Heart left ventricle (tissue), 13 donors: ENCODE data around the gene SNX17.

Source experiments
- POLR2A ChIP-seq, 2 donors: fragments of 450-650 bp; IDR thresholded peaks; one replicate each; pipeline ENCODE4 v1.6.1; 2017; ENCODE audit warnings: antibody characterized with exemption in 2 of 2, mild to moderate bottlenecking in 2 of 2, moderate library complexity in 2 of 2
- TF ChIP-seq, protein P1 (sequence below), 12 donors: fragments of 200-600 bp; sonication (generic) in 4 of 12; IDR thresholded peaks; one replicate each; pipeline versions ENCODE4 v1.5.0 to v1.8.0; 2018 to 2022; ENCODE audit warnings: antibody characterized with exemption in 12 of 12, mild to moderate bottlenecking in 5 of 12
- donor health status: ischemic (EF 13 %, LVEDD 7.1; RV severe dilation, severe dysfunction).
- donor health status: DM: no; HTN: yes; CAD: no.
- donor health status: DM: no; HTN: no; CAD: no.
- donor health status: ischemic (EF 25% LVEDD 6.9; RV normal size, moderate dysfunction).
- donor health status: ischemic (EF 25% LVEDD 5.7; RV mildly dilated, moderate dysfunction).
- donor health status: ischemic (EF 35%, LVEDD 5.7; RV mildly dilated, moderate dysfunction).
- donor health status: nonischemic (EF 11% LVEDD 7.7; RV severe dilation, severe dysfunction).
- donor health status: DM: yes; HTN: yes; CAD: no.
- donor health status: PGD.
- donor health status: ischemic (EF 29% LVEDD 5.4; RV normal size, mild dysfunction).
- donor health status: nonischemic (EF 23%, LVEDD 6.1; RV moderate dilation, normal function).

GRCh38 chr2:27381577-27382181 is 11.3 kb downstream of the SNX17 start:
- no peak for TF ChIP-seq POLR2A (IDR thresholded peaks at IDR 0.05)
- TF ChIP-seq, protein P1, sequence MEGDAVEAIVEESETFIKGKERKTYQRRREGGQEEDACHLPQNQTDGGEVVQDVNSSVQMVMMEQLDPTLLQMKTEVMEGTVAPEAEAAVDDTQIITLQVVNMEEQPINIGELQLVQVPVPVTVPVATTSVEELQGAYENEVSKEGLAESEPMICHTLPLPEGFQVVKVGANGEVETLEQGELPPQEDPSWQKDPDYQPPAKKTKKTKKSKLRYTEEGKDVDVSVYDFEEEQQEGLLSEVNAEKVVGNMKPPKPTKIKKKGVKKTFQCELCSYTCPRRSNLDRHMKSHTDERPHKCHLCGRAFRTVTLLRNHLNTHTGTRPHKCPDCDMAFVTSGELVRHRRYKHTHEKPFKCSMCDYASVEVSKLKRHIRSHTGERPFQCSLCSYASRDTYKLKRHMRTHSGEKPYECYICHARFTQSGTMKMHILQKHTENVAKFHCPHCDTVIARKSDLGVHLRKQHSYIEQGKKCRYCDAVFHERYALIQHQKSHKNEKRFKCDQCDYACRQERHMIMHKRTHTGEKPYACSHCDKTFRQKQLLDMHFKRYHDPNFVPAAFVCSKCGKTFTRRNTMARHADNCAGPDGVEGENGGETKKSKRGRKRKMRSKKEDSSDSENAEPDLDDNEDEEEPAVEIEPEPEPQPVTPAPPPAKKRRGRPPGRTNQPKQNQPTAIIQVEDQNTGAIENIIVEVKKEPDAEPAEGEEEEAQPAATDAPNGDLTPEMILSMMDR (IDR thresholded peaks at IDR 0.05): no peak
